ENCODE measurements around the gene FFAR3.

DNA sequence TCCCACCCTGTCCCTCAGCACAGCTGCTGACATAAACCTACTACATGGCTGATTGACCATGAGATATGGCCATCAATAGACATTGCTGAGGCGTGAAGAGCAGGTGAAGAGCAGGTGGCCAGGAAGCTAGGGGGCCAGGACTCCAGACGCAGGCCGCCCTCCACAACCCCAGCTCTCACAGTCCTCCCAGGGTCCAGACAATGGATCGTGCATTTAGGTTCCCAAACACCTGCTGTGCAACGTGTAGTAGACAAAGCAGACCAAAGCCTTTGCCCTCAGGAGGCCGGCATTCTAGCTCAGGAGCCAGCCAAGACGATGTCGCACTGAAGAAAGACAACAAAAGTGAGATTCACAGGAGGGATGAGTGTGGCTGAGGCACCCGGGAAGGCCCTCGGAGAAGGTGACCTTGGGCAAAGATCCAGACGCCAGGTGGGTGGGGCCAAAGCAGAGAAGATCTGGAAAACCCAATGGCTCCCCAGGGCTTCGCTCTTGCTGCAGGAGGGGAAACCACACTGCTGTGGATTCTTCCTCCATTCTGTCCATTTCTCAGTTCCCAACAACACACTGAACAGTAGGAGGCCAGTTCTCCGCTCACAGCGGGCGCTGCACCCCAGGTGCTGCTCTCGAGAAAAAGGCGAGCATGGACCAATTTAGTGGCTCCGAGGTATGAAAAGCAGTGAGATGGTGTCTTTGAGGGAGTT lies 9.2 kb upstream of the FFAR3 start:
- TF ChIP-seq, protein P1, sequence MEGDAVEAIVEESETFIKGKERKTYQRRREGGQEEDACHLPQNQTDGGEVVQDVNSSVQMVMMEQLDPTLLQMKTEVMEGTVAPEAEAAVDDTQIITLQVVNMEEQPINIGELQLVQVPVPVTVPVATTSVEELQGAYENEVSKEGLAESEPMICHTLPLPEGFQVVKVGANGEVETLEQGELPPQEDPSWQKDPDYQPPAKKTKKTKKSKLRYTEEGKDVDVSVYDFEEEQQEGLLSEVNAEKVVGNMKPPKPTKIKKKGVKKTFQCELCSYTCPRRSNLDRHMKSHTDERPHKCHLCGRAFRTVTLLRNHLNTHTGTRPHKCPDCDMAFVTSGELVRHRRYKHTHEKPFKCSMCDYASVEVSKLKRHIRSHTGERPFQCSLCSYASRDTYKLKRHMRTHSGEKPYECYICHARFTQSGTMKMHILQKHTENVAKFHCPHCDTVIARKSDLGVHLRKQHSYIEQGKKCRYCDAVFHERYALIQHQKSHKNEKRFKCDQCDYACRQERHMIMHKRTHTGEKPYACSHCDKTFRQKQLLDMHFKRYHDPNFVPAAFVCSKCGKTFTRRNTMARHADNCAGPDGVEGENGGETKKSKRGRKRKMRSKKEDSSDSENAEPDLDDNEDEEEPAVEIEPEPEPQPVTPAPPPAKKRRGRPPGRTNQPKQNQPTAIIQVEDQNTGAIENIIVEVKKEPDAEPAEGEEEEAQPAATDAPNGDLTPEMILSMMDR (IDR thresholded peaks at IDR 0.05), result no peak
- no peak for TF ChIP-seq POLR2AphosphoS5 (IDR thresholded peaks at IDR 0.05)
- TF ChIP-seq POLR2A (IDR thresholded peaks at IDR 0.05), result no peak
